Liver (tissue), 9 donors: ENCODE results near the gene INPP4B. TPM values are rescaled to one million over a fixed set of nuclear protein-coding genes. Genes with fewer than 3 reads are reported as not detected.

Experiments used
- DNase-seq: peaks from one replicate; pipeline ENCODE4 v3.0.0-alpha.2; 2017; ENCODE audit warnings: low spot score
- H3K27ac ChIP-seq, 2 donors: one replicate each; pipeline ENCODE4 v1.7.0; 2013; ENCODE audit warnings: inconsistent platforms in 2 of 2, low read length in 2 of 2, control low read depth in 1 of 2, low read depth in 1 of 2, mild to moderate bottlenecking in 1 of 2
- H3K27me3 ChIP-seq, 4 donors: one replicate each; pipeline versions ENCODE4 v1.6.1 to v1.7.0; 2013; ENCODE audit warnings: low read length in 3 of 4, inconsistent platforms in 1 of 4, mild to moderate bottlenecking in 1 of 4, moderate library complexity in 1 of 4; ENCODE audit not compliant: control insufficient read depth in 4 of 4, insufficient read depth in 4 of 4
- H3K36me3 ChIP-seq, 4 donors: one replicate each; pipeline versions ENCODE4 v1.6.1 to v1.7.0; 2013; ENCODE audit warnings: low read length in 3 of 4, mild to moderate bottlenecking in 3 of 4, low read depth in 1 of 4, moderate library complexity in 1 of 4; ENCODE audit not compliant: control insufficient read depth in 4 of 4, insufficient read depth in 3 of 4
- H3K4me1 ChIP-seq, 4 donors: one replicate each; pipeline versions ENCODE4 v1.6.1 to v1.7.0; 2013; ENCODE audit warnings: low read length in 3 of 4, mild to moderate bottlenecking in 3 of 4, moderate library complexity in 1 of 4; ENCODE audit not compliant: control insufficient read depth in 4 of 4, insufficient read depth in 4 of 4
- H3K4me3 ChIP-seq, 3 donors: one replicate each; pipeline versions ENCODE4 v1.6.1 to v1.7.0; 2013; ENCODE audit warnings: low read length in 3 of 3, control low read depth in 1 of 3, low read depth in 1 of 3, mild to moderate bottlenecking in 1 of 3
- H3K9ac ChIP-seq, 2 donors: one replicate each; pipeline ENCODE4 v1.7.0; 2013; ENCODE audit warnings: low read length in 2 of 2, mild to moderate bottlenecking in 2 of 2, moderate library complexity in 2 of 2, control low read depth in 1 of 2, low read depth in 1 of 2
- H3K9me3 ChIP-seq, 4 donors: one replicate each; pipeline versions ENCODE4 v1.6.1 to v1.7.0; 2013; ENCODE audit warnings: low read length in 3 of 4; ENCODE audit not compliant: control insufficient read depth in 4 of 4
- CTCF ChIP-seq: fragments of 150-350 bp; IDR thresholded peaks from 2 replicates; pipeline ENCODE4 v1.5.1; 2017; ENCODE audit warnings: improper control_type of control experiment, low read depth, low read length; ENCODE audit not compliant: missing input control
- EGR1 ChIP-seq, 2 donors: IDR thresholded peaks; 2 replicates each; pipeline ENCODE4 v1.6.1; 2016 to 2018; ENCODE audit warnings: antibody characterized with exemption in 2 of 2, low read depth in 2 of 2
- FOXA1 ChIP-seq: IDR thresholded peaks from 2 replicates; pipeline ENCODE4 v1.6.1; 2016; ENCODE audit warnings: antibody characterized with exemption
- GABPA ChIP-seq, 2 donors: IDR thresholded peaks in 1 of 2; conservative IDR thresholded peaks in 1 of 2; 2 replicates each; pipeline ENCODE4 v1.6.1; 2016; ENCODE audit warnings: antibody characterized with exemption in 2 of 2, mild to moderate bottlenecking in 1 of 2, moderate library complexity in 1 of 2
- HNF4A ChIP-seq, 2 donors: conservative IDR thresholded peaks; 2 replicates each; pipeline ENCODE4 v1.6.1; 2016; ENCODE audit warnings: antibody characterized with exemption in 2 of 2, mild to moderate bottlenecking in 2 of 2
- JUND ChIP-seq, 2 donors: IDR thresholded peaks; 2 replicates each; pipeline ENCODE4 v1.6.1; 2016; ENCODE audit warnings: antibody characterized with exemption in 2 of 2
- MAX ChIP-seq: IDR thresholded peaks from 2 replicates; pipeline ENCODE4 v1.6.1; 2016; ENCODE audit warnings: antibody characterized with exemption
- NR2F2 ChIP-seq: IDR thresholded peaks from 2 replicates; pipeline ENCODE4 v1.6.1; 2016; ENCODE audit warnings: antibody characterized with exemption
- RAD21 ChIP-seq, 2 donors: IDR thresholded peaks; 2 replicates each; pipeline ENCODE4 v1.6.1; 2016; ENCODE audit warnings: antibody characterized with exemption in 2 of 2, mild to moderate bottlenecking in 2 of 2
- REST ChIP-seq: IDR thresholded peaks from 2 replicates; pipeline ENCODE4 v1.6.1; 2016; ENCODE audit warnings: antibody characterized with exemption, mild to moderate bottlenecking
- RXRA ChIP-seq, 2 donors: IDR thresholded peaks; 2 replicates each; pipeline ENCODE4 v1.6.1; 2017 to 2018; ENCODE audit warnings: antibody characterized with exemption in 2 of 2, mild to moderate bottlenecking in 1 of 2
- SP1 ChIP-seq: IDR thresholded peaks from 2 replicates; pipeline ENCODE4 v1.6.1; 2018; ENCODE audit warnings: antibody characterized with exemption, mild to moderate bottlenecking
- TAF1 ChIP-seq: conservative IDR thresholded peaks from 2 replicates; pipeline ENCODE4 v1.6.1; 2016; ENCODE audit warnings: antibody characterized with exemption, mild to moderate bottlenecking
- YY1 ChIP-seq: IDR thresholded peaks from 2 replicates; pipeline ENCODE4 v1.6.1; 2016; ENCODE audit warnings: antibody characterized with exemption, mild to moderate bottlenecking
- ZBTB33 ChIP-seq: IDR thresholded peaks from 2 replicates; pipeline ENCODE4 v1.6.1; 2016; ENCODE audit warnings: antibody characterized with exemption
- WGBS: extraction: QIAGEN DNeasy Blood & Tissue Kit; methylation state at CpG from one replicate; pipeline ENCODE4 v1.1.7; 2013; 5-methylcytosine and 5-hydroxymethylcytosine counted together
- polyA plus RNA-seq, 2 donors: library from polyadenylated mRNA; stranded (reverse) in 1 of 2; unstranded in 1 of 2; fragments of 200-250 nt in 1 of 2; fragments of >200 nt in 1 of 2; fragmentation: Nextera tagmentation in 1 of 2; extraction: Ambion mirVana in 1 of 2; gene quantifications; one replicate each; pipeline versions ENCODE4 v1.2.1 to v1.2.3, GENCODE V29; 2013 to 2015
- total RNA-seq, 2 donors: library from RNA; depleted of rRNA; stranded (reverse); fragments of >200 nt; gene quantifications; one replicate each; pipeline ENCODE4 v1.2.3, GENCODE V29; 2014
- donor health status: healthy.
- donor health status: healthy.
- donor health status: healthy.
- donor health status: healthy.
- donor health status: healthy.

INPP4B gene
- total and polyA plus RNA-seq, 4 donors = 0.43 to 2.8 (median 1.6) TPM

- TF ChIP-seq CTCF = no peak
- TF ChIP-seq SP1 = no peak
- TF ChIP-seq TAF1 = no peak
- TF ChIP-seq GABPA (IDR thresholded peaks at IDR 0.05 in 1 of 2, conservative IDR thresholded peaks at IDR 0.05 in 1 of 2) = no peak
- TF ChIP-seq YY1 = no peak
- no peak for TF ChIP-seq MAX
- TF ChIP-seq HNF4A (conservative IDR thresholded peaks at IDR 0.05) = no peak
- TF ChIP-seq REST = no peak
- no peak for TF ChIP-seq JUND (IDR thresholded peaks at IDR 0.05)
- TF ChIP-seq NR2F2 = no peak
- no peak for TF ChIP-seq FOXA1
- TF ChIP-seq EGR1 (IDR thresholded peaks at IDR 0.05; ENCODE audit: low read depth in 2 of 2) = no peak
- no peak for TF ChIP-seq RXRA (IDR thresholded peaks at IDR 0.05)
- TF ChIP-seq RAD21 (IDR thresholded peaks at IDR 0.05) = no peak
- no peak for TF ChIP-seq ZBTB33
- H3K27me3 ChIP-seq = no peaks in the 10 kb centered on the region
- H3K36me3 ChIP-seq = no peaks in the 10 kb centered on the region
- H3K9ac ChIP-seq = no peak overlapping the region
- H3K9me3 ChIP-seq = no peaks in the 10 kb centered on the region
- H3K4me3 ChIP-seq = no peak overlapping the region
- DNase-seq = no peak
- WGBS = 84% methylated on average over 4 of the region's 4 CpGs
- no peak overlapping the region for H3K27ac ChIP-seq
- H3K4me1 ChIP-seq = no peaks in the 10 kb centered on the region
Measured at GRCh38 chr4:142559986-142560385, 286.1 kb downstream of the INPP4B start.

- Histone ChIP-seq H3K27me3 (no peaks in the 10 kb centered on the region), H3K9ac (no peak overlapping the region), H3K4me3 (no peak overlapping the region), H3K9me3 (no peaks in the 10 kb centered on the region), H3K4me1 (no peaks in the 10 kb centered on the region), H3K27ac (no peak overlapping the region), H3K36me3 (no peaks in the 10 kb centered on the region)
- TF ChIP-seq SP1 = no peak
- TF ChIP-seq HNF4A (conservative IDR thresholded peaks at IDR 0.05) = no peak
- TF ChIP-seq YY1 = no peak
- TF ChIP-seq JUND (IDR thresholded peaks at IDR 0.05) = no peak
- TF ChIP-seq RAD21 (IDR thresholded peaks at IDR 0.05) = no peak
- TF ChIP-seq GABPA (IDR thresholded peaks at IDR 0.05 in 1 of 2, conservative IDR thresholded peaks at IDR 0.05 in 1 of 2) = no peak
- no peak for TF ChIP-seq ZBTB33
- no peak for TF ChIP-seq REST
- no peak for TF ChIP-seq EGR1 (IDR thresholded peaks at IDR 0.05; ENCODE audit: low read depth in 2 of 2)
- no peak for TF ChIP-seq FOXA1
- no peak for TF ChIP-seq MAX
- DNase-seq = no peak
- WGBS = 74% methylated on average over 4 of the region's 4 CpGs
Measured at GRCh38 chr4:142558851-142559250, 287.2 kb downstream of the INPP4B start.
